Measurements from ENCODE around the gene GPT2.

Gene GPT2

DNA sequence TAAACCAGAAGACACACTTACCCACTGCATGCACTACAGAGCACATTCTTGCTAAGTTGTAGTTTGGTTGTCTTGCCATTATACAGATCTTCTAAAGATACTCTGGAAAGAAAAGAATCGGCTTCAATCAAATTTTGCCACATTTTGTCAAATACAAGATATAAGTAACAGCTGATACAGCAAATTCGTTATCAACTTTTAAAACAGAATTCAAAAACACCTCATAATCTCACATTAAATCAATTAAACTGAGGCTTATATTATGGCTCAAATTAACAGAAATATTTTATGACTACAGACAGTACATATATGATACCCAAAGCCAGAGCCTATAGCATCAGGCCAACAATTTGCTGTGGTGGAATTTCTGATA, 83.9 kb downstream of the GPT2 start:
- no peak for DNase-seq (ENCODE audit: low read depth in 3 of 3)

- no peak for DNase-seq (ENCODE audit: low read depth in 3 of 3)
Measured at GRCh38 chr16:46970089-46970488, 85.9 kb downstream of the GPT2 start.

DNA sequence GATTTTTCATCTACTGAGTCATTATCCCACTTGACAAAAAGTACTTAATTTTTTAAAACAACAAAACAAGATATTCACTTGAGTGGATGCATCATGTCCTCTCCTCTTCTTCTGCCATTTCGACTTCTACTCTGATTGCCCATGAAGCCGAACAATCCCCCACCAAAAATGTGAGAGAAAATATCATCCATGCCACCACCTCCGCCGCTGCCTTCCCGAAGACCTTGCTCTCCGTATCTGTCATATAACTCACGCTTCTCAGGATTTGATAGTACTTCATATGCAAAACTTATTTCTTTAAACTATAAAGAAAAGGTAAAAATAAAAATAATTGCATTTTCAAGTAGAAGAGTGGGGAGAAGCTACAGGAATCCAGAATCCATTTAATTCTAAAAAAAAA, 87.1 kb downstream of the GPT2 start:
- no peak for DNase-seq (ENCODE audit: low read depth in 3 of 3)

DNA sequence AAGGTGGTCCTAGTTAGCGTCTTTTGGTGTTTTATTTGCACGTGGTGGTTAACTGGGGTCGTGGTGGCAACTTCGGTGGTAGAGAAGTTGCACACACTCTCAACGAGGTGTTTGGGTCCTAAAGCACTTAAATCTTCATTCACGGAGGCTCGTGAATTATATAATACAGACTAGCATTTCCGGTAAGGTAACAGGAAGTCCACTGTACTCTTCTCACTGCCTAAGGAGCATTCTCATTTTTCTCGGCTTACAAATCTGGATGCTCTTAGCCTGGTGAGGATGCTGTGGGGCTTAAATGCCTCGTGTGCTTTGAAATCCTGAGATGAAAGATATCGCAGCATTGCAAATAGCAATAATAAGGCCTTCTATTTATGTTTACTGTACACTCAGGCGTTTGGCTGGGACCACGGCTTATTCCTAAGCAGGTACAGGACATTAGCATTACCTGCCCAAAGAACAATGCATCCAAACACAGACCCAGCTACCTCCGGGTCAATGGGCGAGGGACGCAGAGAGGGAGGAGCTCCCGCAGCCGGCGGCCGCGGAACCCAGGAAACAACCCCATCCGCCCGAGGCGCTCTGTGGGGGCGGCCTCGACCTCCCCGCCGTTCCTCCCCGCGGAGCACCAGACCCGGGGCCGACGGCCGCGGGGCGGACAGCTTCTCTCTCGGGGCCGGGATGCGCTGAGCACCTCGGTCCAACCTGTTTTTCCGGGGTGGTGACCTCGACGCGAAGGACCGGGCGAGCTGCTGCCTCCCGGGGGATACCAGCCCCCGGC, 88.5 kb downstream of the GPT2 start:
- DNase-seq (ENCODE audit: low read depth in 3 of 3), result peak in 1 of 3 experiments; percentile 43

DNA sequence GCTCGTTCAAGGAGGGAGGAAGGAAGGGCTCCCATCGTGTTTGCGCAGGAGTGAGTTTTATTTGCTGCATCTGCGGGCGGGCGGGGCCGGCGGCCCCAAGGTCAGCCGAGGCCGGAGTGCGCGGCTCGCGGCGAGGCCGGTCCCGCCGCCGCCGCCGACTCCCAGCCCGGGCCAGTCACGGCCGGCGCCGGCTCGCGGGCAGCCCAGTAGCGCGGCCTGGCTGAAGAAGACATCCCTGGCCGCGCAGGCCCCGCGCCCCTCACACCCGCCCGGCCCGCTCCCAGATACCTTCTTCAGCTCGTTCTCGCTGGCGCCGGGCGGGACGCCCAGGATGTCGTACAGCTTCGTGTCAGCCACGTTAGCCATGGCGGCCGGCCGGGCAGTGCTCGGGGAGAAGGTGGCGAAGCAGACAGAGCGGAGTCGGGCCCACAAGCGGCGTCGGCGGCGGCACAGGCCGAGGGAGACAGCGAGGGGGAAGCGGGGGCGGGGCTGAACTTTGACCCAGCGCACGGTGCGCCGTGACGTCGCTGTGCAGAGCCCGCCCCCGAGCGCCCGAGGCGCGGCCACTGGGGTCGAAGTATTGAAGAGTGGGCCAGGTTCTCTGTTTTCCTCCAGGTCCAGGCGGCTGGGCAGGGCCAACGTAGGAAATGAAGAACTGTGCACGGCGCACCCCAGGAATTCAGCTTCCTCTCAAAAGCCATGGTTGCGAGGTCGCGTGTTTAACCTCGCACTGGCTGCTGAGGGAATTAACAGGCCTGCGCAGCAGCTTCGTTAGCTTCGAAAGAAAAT, 89.2 kb downstream of the GPT2 start, which contains the start of gene DNAJA2:
TSS of gene DNAJA2 (minus strand) at position 468 of the 789 bp plus-strand sequence. CDS start at position 366, 102 bp downstream.
- peak; percentile 85 to 93 (median 87) for DNase-seq (ENCODE audit: low read depth in 3 of 3)

GRCh38 chr16:46973996-46974324, 89.8 kb downstream of the GPT2 start:
- DNase-seq (ENCODE audit: low read depth in 3 of 3), result no peak

DNA sequence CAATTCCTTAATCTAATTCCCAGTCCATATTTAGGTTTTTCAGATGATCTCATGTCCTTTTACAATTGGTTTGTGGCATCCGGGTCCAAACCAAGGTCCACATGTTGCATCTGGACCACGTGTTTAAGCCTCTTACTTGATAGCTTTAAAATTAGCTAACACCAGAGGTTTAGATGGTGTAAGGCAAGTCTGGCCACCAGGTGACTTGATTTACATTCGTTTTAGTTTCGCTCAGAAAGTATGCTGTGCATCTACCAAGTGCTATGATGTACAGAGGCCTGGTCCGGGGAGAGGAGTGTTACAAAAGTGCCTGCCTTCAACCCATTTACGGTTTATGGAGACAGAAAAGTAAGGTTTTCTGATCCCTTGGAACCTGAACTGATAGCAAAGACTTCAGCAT, 90.2 kb downstream of the GPT2 start:
- peak in 1 of 3 experiments; percentile 5 for DNase-seq (ENCODE audit: low read depth in 3 of 3)

GRCh38 chr16:46975165-46975564, 91.0 kb downstream of the GPT2 start:
- DNase-seq (ENCODE audit: low read depth in 3 of 3), result no peak

DNA sequence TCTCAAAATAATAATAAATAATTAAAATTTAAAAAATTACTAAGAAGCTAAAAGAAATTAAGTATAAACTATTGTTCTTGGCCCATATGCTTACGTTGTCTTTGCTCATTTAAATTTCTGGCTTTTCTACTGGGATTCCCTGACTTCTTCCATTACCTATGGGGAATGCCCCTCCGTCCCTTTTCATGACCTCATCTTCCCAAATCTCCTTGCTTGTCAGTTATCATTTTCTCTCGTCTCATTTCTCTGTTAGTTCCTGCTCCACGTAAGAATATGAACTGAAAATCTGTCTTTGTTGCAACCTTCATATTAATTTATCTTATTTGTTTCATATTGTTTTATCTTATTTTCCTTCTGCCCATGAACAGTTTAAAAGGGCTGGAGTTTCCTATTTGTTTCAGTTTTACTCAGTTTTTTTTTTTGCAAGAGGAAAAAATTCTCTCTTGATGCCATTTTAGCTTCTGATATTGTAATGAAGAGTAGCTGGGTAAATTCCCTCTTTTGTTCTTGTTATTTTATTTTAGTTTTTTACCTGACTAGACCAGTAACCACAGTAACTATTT, 91.8 kb downstream of the GPT2 start:
- no peak for DNase-seq (ENCODE audit: low read depth in 3 of 3)

GRCh38 chr16:46976550-46976949, 92.4 kb downstream of the GPT2 start:
- DNase-seq (ENCODE audit: low read depth in 3 of 3), result no peak

Data from stimulated activated CD4-positive, alpha-beta T cell treated with anti-CD3 and anti-CD28 coated beads, TNF-alpha, amount 100 ng/mL, for 24 hours (primary cell).